ENCODE measurements around the gene FNDC3B. TPM values are rescaled to one million over a fixed set of nuclear protein-coding genes. Genes with fewer than 3 reads are reported as not detected.

The FNDC3B gene
- total RNA-seq, 5 donors from 2014 or later (not counting 1 experiment from before 2014, with no cell fraction given): 18.1 to 46.5 (median 23.5) TPM

DNA sequence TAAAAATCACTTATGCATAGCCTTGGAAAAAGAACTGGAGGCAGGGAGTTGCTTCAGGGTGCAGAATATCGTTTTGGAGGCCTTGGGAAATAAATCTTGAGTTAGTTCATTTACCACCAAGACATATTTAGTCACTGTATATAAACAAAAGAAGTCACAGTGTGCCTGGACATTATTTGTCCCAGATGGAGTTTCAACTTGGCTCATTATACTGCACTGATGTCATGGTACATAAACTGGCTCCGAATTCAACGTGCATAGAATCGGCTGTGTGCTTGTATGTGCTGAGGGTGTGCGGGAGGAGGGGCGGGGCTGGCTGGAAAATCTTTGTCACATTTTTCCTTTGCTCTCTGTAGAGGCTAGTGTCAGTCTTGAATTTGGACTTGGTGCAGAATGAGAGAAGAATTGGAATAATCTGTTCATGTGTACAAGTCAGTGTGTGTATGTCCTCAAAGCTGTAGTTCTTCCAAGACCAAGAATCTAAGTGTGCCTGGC, 86.6 kb downstream of the FNDC3B start:
- H3K4me1 Mint-ChIP-seq: peaks cover 29 to 45% (median 42%) of the 10 kb centered on the region in 3 donors
- no peak overlapping the region for H3K27ac ChIP-seq (ENCODE audit: low read length)
- H3K9me3 Mint-ChIP-seq: no peaks in the 10 kb centered on the region
- CTCF ChIA-PET: no interaction called here
- no peaks in the 10 kb centered on the region for H3K9me3 ChIP-seq
- H3K36me3 ChIP-seq (ENCODE audit: control insufficient read depth in 2 of 2, extremely low read depth in 1 of 2, insufficient read depth in 1 of 2, low read length in 1 of 2): peaks cover 0 to 4% of the 10 kb centered on the region in 2 donors
- WGBS (ENCODE audit: insufficient coverage): 63% methylated on average over 5 of the region's 6 CpGs
- DNase-seq (no peak), ATAC-seq (replicated peaks in 1 of 4) (no peak)
- H3K4me3 Mint-ChIP-seq: no peak overlapping the region
- H3K27me3 Mint-ChIP-seq: no peaks in the 10 kb centered on the region
- H3K27me3 ChIP-seq (replicated peaks in 1 of 2; ENCODE audit: control insufficient read depth in 2 of 2, extremely low read depth in 1 of 2, insufficient read depth in 2 of 2, low read length in 1 of 2): no peaks in the 10 kb centered on the region
- no peak overlapping the region for H3K27ac Mint-ChIP-seq
- POLR2A ChIA-PET: no interaction called here
- no peak overlapping the region for H3K4me3 ChIP-seq (ENCODE audit: control insufficient read depth in 1 of 2, extremely low read depth in 1 of 2, low read length in 1 of 2)
- peaks cover 35% of the 10 kb centered on the region for H3K36me3 Mint-ChIP-seq
- H3K4me1 ChIP-seq (ENCODE audit: control insufficient read depth in 1 of 2, extremely low read depth in 1 of 2, insufficient read depth in 2 of 2, low read length in 2 of 2): peaks cover 0 to 8% of the 10 kb centered on the region in 2 experiments

DNA sequence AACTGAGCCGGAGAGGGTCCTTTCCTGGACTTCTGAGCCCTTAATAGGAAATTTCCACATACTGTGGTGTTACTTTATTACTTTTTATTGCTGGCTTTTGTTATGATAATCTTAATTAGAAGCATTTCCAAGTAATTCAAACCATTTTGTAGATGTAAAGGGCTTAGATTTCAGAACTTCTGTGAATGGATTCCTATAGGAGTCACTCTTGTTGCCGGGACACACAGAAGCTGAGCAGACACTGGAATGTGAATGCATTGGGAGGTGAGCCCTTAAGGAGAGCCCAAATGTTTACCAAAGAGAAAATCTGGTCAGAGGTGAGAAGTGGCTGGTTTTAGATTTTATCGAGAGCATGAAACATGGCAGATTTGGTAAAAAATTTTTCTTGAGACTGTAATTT, 87.4 kb downstream of the FNDC3B start:
- ATAC-seq (replicated peaks in 1 of 4): no peak
- ChIA-PET CTCF (no interaction called here), POLR2A (no interaction called here)
- DNase-seq: no peak
- Mint-ChIP-seq H3K27me3 (no peaks in the 10 kb centered on the region), H3K36me3 (peaks cover 35% of the 10 kb centered on the region), H3K9me3 (no peaks in the 10 kb centered on the region), H3K27ac (no peak overlapping the region), H3K4me1 (peaks cover 30 to 47% (median 43%) of the 10 kb centered on the region in 3 donors), H3K4me3 (no peak overlapping the region)
- Histone ChIP-seq H3K27ac (ENCODE audit: low read length) (no peak overlapping the region), H3K36me3 (ENCODE audit: control insufficient read depth in 2 of 2, extremely low read depth in 1 of 2, insufficient read depth in 1 of 2, low read length in 1 of 2) (peaks cover 0 to 4% of the 10 kb centered on the region in 2 donors), H3K9me3 (no peaks in the 10 kb centered on the region), H3K27me3 (replicated peaks in 1 of 2; ENCODE audit: control insufficient read depth in 2 of 2, extremely low read depth in 1 of 2, insufficient read depth in 2 of 2, low read length in 1 of 2) (no peaks in the 10 kb centered on the region), H3K4me1 (ENCODE audit: control insufficient read depth in 1 of 2, extremely low read depth in 1 of 2, insufficient read depth in 2 of 2, low read length in 2 of 2) (peaks cover 0 to 8% of the 10 kb centered on the region in 2 experiments), H3K4me3 (ENCODE audit: control insufficient read depth in 1 of 2, extremely low read depth in 1 of 2, low read length in 1 of 2) (no peak overlapping the region)
- 93% methylated on average over 2 of the region's 3 CpGs for WGBS (ENCODE audit: insufficient coverage)

DNA sequence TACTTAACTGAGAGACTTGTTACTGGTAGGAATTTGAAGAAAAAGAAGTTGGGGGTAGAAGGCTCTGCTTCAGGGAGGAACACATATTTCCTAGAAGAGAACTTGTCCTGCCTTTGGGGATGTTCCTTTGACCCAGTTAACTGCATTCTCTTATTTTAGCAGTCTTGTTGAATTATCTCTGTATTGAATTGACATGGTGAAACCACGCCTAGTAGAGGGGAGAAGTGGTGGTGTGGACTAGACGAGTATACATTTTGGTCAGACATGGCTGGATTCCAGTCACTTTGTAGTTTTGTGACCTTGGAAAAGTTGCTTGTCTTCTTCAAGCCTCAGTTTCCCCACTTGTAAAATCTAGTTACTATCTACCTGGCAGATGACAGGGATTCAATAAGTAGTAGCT, 87.8 kb downstream of the FNDC3B start:
- no peak overlapping the region for H3K4me3 Mint-ChIP-seq
- H3K27me3 Mint-ChIP-seq: no peaks in the 10 kb centered on the region
- Histone ChIP-seq H3K27me3 (replicated peaks in 1 of 2; ENCODE audit: control insufficient read depth in 2 of 2, extremely low read depth in 1 of 2, insufficient read depth in 2 of 2, low read length in 1 of 2) (no peaks in the 10 kb centered on the region), H3K36me3 (ENCODE audit: control insufficient read depth in 2 of 2, extremely low read depth in 1 of 2, insufficient read depth in 1 of 2, low read length in 1 of 2) (peaks cover 0 to 4% of the 10 kb centered on the region in 2 donors), H3K4me3 (ENCODE audit: control insufficient read depth in 1 of 2, extremely low read depth in 1 of 2, low read length in 1 of 2) (no peak overlapping the region), H3K4me1 (ENCODE audit: control insufficient read depth in 1 of 2, extremely low read depth in 1 of 2, insufficient read depth in 2 of 2, low read length in 2 of 2) (peaks cover 1 to 9% of the 10 kb centered on the region in 2 experiments), H3K27ac (ENCODE audit: low read length) (no peak overlapping the region), H3K9me3 (no peaks in the 10 kb centered on the region)
- ATAC-seq (replicated peaks in 1 of 4) (no peak), DNase-seq (no peak)
- ChIA-PET POLR2A (no interaction called here), CTCF (interaction anchor here in 1 of 2 donors (0.5 kb wide), 1 partner anchor 706 kb away, joined by 6 read pairs; no protein-coding TSS in a partner anchor)
- H3K9me3 Mint-ChIP-seq: no peaks in the 10 kb centered on the region
- no CpG with 5 or more reads among the region's 2 CpGs for WGBS (ENCODE audit: insufficient coverage)
- peaks cover 34% of the 10 kb centered on the region for H3K36me3 Mint-ChIP-seq
- H3K4me1 Mint-ChIP-seq: peaks cover 34 to 51% (median 46%) of the 10 kb centered on the region in 3 donors
- H3K27ac Mint-ChIP-seq: no peak overlapping the region

DNA sequence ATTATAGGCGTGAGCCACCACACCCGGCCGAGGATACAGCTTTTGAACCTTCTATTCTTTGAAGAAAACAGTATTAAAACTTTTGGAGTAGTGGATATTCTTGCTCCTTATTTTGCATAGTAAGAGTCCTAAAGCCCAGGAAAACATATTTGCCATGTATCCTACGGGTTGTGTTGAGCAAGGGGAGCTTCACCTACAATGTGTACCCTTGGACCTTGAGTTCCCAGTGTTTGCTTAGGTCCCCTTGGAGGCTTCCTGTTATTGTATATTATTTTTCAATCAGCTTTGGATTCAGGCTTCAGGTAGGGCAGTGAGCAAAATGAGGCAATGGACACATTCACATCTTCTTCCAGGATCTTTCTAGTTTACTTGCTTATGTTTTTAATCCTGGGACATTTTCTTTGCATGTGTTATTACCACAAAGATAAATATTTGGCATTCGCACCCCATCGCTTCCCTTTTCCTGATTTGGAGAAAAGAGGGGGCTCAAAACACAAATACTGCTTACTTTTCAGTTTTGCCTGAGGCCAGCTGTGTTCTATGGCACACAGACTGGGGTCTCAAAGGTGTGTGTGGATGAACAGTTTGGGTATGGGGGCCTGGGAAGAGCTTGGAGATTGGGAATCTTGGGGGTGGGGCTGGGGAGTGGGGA, 88.7 kb downstream of the FNDC3B start:
- Mint-ChIP-seq H3K27ac (no peak overlapping the region), H3K36me3 (peaks cover 32% of the 10 kb centered on the region), H3K4me1 (peaks cover 38 to 54% (median 50%) of the 10 kb centered on the region in 3 donors), H3K27me3 (no peaks in the 10 kb centered on the region), H3K4me3 (no peak overlapping the region), H3K9me3 (no peaks in the 10 kb centered on the region)
- no peak overlapping the region for H3K27ac ChIP-seq (ENCODE audit: low read length)
- H3K4me3 ChIP-seq (ENCODE audit: control insufficient read depth in 1 of 2, extremely low read depth in 1 of 2, low read length in 1 of 2): no peak overlapping the region
- DNase-seq (no peak), ATAC-seq (replicated peaks in 1 of 4) (no peak)
- peaks cover 0 to 4% of the 10 kb centered on the region in 2 donors for H3K36me3 ChIP-seq (ENCODE audit: control insufficient read depth in 2 of 2, extremely low read depth in 1 of 2, insufficient read depth in 1 of 2, low read length in 1 of 2)
- no peaks in the 10 kb centered on the region for H3K9me3 ChIP-seq
- ChIA-PET CTCF (interaction anchor here (0.5 to 0.7 kb wide), 2 partner anchors 10 to 707 kb away, joined by 5 to 6 read pairs; no protein-coding TSS in a partner anchor), POLR2A (interaction anchor here in 1 of 2 donors (0.5 kb wide), 1 partner anchor 46 kb away, joined by 4 read pairs; no protein-coding TSS in a partner anchor)
- 100% methylated on average over 5 of the region's 6 CpGs for WGBS (ENCODE audit: insufficient coverage)
- peaks cover 2 to 14% of the 10 kb centered on the region in 2 experiments for H3K4me1 ChIP-seq (ENCODE audit: control insufficient read depth in 1 of 2, extremely low read depth in 1 of 2, insufficient read depth in 2 of 2, low read length in 2 of 2)
- H3K27me3 ChIP-seq (replicated peaks in 1 of 2; ENCODE audit: control insufficient read depth in 2 of 2, extremely low read depth in 1 of 2, insufficient read depth in 2 of 2, low read length in 1 of 2): no peaks in the 10 kb centered on the region

DNA sequence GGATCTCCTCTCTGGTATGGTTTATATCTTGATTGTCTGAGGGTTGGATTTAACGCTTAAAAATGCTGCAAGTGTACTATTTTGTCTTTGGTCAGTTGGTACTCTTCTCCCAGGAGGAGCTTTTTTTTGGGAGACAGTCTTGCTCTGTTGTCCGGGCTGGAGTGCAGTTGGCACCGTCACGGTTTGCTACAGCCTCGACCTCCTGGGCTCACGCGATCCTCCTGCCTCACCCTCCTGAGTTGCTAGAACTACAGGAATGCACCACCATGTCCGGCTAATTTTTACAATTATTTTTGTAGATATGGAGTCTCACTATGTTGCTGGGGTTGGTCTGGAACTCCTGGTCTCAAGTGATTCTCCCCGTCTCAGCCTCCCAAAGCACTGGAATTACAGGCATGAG, 89.5 kb downstream of the FNDC3B start:
- peaks cover 47 to 59% (median 56%) of the 10 kb centered on the region in 3 donors for H3K4me1 Mint-ChIP-seq
- H3K27ac Mint-ChIP-seq: no peak overlapping the region
- H3K27me3 Mint-ChIP-seq: no peaks in the 10 kb centered on the region
- 100% methylated on average over 2 of the region's 9 CpGs for WGBS (ENCODE audit: insufficient coverage)
- Histone ChIP-seq H3K27ac (ENCODE audit: low read length) (no peak overlapping the region), H3K9me3 (no peaks in the 10 kb centered on the region), H3K4me3 (ENCODE audit: control insufficient read depth in 1 of 2, extremely low read depth in 1 of 2, low read length in 1 of 2) (no peak overlapping the region), H3K4me1 (ENCODE audit: control insufficient read depth in 1 of 2, extremely low read depth in 1 of 2, insufficient read depth in 2 of 2, low read length in 2 of 2) (peaks cover 2 to 16% of the 10 kb centered on the region in 2 experiments), H3K27me3 (replicated peaks in 1 of 2; ENCODE audit: control insufficient read depth in 2 of 2, extremely low read depth in 1 of 2, insufficient read depth in 2 of 2, low read length in 1 of 2) (no peaks in the 10 kb centered on the region), H3K36me3 (ENCODE audit: control insufficient read depth in 2 of 2, extremely low read depth in 1 of 2, insufficient read depth in 1 of 2, low read length in 1 of 2) (peaks cover 0 to 4% of the 10 kb centered on the region in 2 donors)
- ATAC-seq (replicated peaks in 1 of 4) (no peak), DNase-seq (no peak)
- CTCF ChIA-PET: interaction anchor here in 1 of 2 donors (0.7 kb wide), 1 partner anchor 11 kb away, joined by 5 read pairs; no protein-coding TSS in a partner anchor
- H3K4me3 Mint-ChIP-seq: peak overlapping the region in 1 of 3 donors; percentile 23
- POLR2A ChIA-PET: interaction anchor here in 1 of 2 donors (0.5 kb wide), 1 partner anchor 21 kb away, joined by 3 read pairs; no protein-coding TSS in a partner anchor
- no peaks in the 10 kb centered on the region for H3K9me3 Mint-ChIP-seq
- H3K36me3 Mint-ChIP-seq: peaks cover 32% of the 10 kb centered on the region

DNA sequence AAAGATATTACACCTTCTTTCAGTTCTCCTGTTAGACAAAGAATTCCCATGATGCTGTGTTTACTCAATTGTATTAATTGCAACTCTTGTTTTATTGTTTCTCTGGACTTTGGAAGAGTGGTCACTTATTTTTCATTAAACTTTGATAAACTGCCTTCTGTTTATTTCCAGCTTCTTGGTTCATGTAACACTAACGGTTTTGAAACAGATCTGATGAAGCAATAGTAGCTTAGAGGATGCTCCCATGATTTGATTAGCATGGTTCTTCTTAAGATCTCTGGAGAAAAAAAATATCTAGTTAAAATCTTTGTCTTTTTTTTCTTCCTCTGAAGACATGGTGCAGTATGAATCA, 90.1 kb downstream of the FNDC3B start:
- WGBS (ENCODE audit: insufficient coverage): no CpG with 5 or more reads among the region's 1 CpG
- ChIA-PET CTCF (no interaction called here), POLR2A (interaction anchor here (0.5 to 0.6 kb wide), 2 partner anchors 22 to 535 kb away, joined by 3 read pairs; no protein-coding TSS in a partner anchor)
- DNase-seq (no peak), ATAC-seq (replicated peaks in 1 of 4) (no peak)
- Histone ChIP-seq H3K4me1 (ENCODE audit: control insufficient read depth in 1 of 2, extremely low read depth in 1 of 2, insufficient read depth in 2 of 2, low read length in 2 of 2) (peaks cover 2 to 17% of the 10 kb centered on the region in 2 experiments), H3K36me3 (ENCODE audit: control insufficient read depth in 2 of 2, extremely low read depth in 1 of 2, insufficient read depth in 1 of 2, low read length in 1 of 2) (no peaks in the 10 kb centered on the region), H3K9me3 (no peaks in the 10 kb centered on the region), H3K27ac (ENCODE audit: low read length) (no peak overlapping the region), H3K4me3 (ENCODE audit: control insufficient read depth in 1 of 2, extremely low read depth in 1 of 2, low read length in 1 of 2) (no peak overlapping the region), H3K27me3 (replicated peaks in 1 of 2; ENCODE audit: control insufficient read depth in 2 of 2, extremely low read depth in 1 of 2, insufficient read depth in 2 of 2, low read length in 1 of 2) (no peaks in the 10 kb centered on the region)
- H3K4me1 Mint-ChIP-seq: peaks cover 51 to 61% (median 58%) of the 10 kb centered on the region in 3 donors
- H3K36me3 Mint-ChIP-seq: peaks cover 31% of the 10 kb centered on the region
- H3K4me3 Mint-ChIP-seq: peak overlapping the region in 2 of 3 donors; percentile 1 to 23
- H3K27ac Mint-ChIP-seq: peak overlapping the region in 1 of 2 donors; percentile 45
- H3K27me3 Mint-ChIP-seq: no peaks in the 10 kb centered on the region
- H3K9me3 Mint-ChIP-seq: no peaks in the 10 kb centered on the region

All from T-cell (primary cell).